Gastroesophageal sphincter (tissue), 4 donors: ENCODE data around the gene SLFNL1. TPM values are rescaled to one million over a fixed set of nuclear protein-coding genes. Genes with fewer than 3 reads are reported as not detected.

ENCODE experiments used
- ATAC-seq: fragments of 150-250 bp; one replicate; pipeline ENCODE4 v1.9.1; 2016; ENCODE audit warnings: mild to moderate bottlenecking, moderate library complexity
- H3K27ac ChIP-seq, 4 donors: fragments of 200-600 bp; sonication (generic) in 3 of 4; 1 replicate in 3 of 4; 2 replicates in 1 of 4; pipeline ENCODE4 v1.5.1; 2016 to 2019
- H3K27me3 ChIP-seq: fragments of 200-600 bp; sonication (generic); one replicate; pipeline ENCODE4 v1.5.1; 2019
- H3K36me3 ChIP-seq, 2 donors: fragments of 200-600 bp; sonication (generic); one replicate each; pipeline ENCODE4 v1.5.1; 2019; ENCODE audit warnings: control low read depth in 1 of 2
- H3K4me1 ChIP-seq, 3 donors: fragments of 200-600 bp; sonication (generic); 1 replicate in 2 of 3; 2 replicates in 1 of 3; pipeline ENCODE4 v1.5.1; 2016 to 2019; ENCODE audit warnings: control low read depth in 2 of 3
- H3K4me3 ChIP-seq, 2 donors: fragments of 200-600 bp; sonication (generic); one replicate each; pipeline ENCODE4 v1.5.1; 2019; ENCODE audit warnings: mild to moderate bottlenecking in 1 of 2, moderate library complexity in 1 of 2
- H3K9me3 ChIP-seq, 3 donors: fragments of 200-600 bp; sonication (generic); one replicate each; pipeline ENCODE4 v1.5.1; 2017 to 2019; ENCODE audit warnings: control low read depth in 2 of 3
- EP300 ChIP-seq: sonication (generic); formaldehyde crosslinking; IDR thresholded peaks from one replicate; pipeline ENCODE4 v1.6.1; 2017; ENCODE audit warnings: antibody characterized with exemption, mild to moderate bottlenecking
- POLR2A ChIP-seq, 2 donors: fragments of 450-650 bp; IDR thresholded peaks; one replicate each; pipeline ENCODE4 v1.6.1; 2017; ENCODE audit warnings: antibody characterized with exemption in 2 of 2, mild to moderate bottlenecking in 2 of 2, moderate library complexity in 1 of 2
- POLR2AphosphoS5 ChIP-seq: sonication (generic); formaldehyde crosslinking; IDR thresholded peaks from one replicate; pipeline ENCODE4 v1.6.1; 2017; ENCODE audit warnings: antibody characterized with exemption
- WGBS, 2 donors: methylation state at CpG; one replicate each; pipeline ENCODE4 v1.1.5; 2018; ENCODE audit warnings: low coverage in 1 of 2; 5-methylcytosine and 5-hydroxymethylcytosine counted together
- total RNA-seq, 4 donors: library from RNA; depleted of rRNA; stranded (reverse); fragments of >200 nt; gene quantifications; one replicate each; pipeline ENCODE4 v1.1.0, GENCODE V29; 2016
- TF ChIP-seq, protein P1 (sequence below), 4 experiments: fragments of 200-600 bp in 2 of 4; fragments of 450-650 bp in 2 of 4; sonication (generic) in 1 of 4; IDR thresholded peaks; one replicate each; pipeline ENCODE4 v1.5.1; 2017 to 2019; ENCODE audit warnings: antibody characterized with exemption in 4 of 4, mild to moderate bottlenecking in 2 of 4, moderate library complexity in 2 of 4

The SLFNL1 gene
- total RNA-seq = under 1 TPM; 0.35 to 0.81 (median 0.41) TPM

DNA sequence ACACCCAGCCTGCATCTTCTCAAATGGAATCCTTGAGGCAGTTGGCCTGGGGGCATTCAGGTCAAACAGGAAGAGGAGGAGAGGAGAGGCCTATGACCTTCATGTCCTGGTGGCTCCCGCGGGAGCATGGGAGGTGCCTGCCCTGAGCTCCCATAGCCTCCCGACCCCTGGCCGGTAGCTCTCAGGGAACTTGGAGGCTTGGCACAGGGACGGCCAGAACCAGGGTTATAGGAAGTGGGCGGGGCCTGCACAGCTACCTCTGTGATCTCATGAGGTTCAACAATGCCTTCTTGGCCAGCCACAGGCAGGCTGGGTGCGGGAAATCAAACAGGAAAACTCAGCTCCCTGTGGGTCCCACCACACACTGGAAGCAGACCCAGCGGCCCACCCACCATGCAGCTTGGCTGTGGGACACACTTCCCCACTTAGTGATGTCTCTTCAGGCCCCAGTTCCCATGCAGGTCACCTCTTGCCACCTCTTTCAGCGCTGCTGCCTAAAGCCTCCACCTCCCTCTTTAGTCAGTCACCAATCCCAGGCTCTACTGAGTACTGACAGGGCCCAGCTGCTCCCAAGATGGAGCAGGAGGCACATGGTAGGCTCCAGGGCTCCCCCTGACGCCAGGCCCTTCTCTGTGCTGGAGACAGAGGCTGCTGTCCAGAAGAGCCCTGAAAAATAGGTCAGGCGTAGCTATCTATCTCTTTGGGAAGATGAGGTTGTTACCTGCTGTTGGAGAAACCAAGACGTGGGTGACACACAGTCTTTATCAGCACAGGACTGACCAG lies at the start of gene SLFNL1:
SLFNL1 (minus strand) TSS at position 200 of the 783 bp plus-strand sequence. CDS start 1,065 bp downstream, outside the sequence.
- Histone ChIP-seq H3K4me3 (no peak within 1 kb of the TSS), H3K27me3 (no peaks in the 10 kb centered on the region), H3K4me1 (peaks cover 0 to 11% (median 0%) of the 10 kb centered on the region in 3 donors), H3K27ac (no peak within 1 kb of the TSS), H3K36me3 (peaks cover 0 to 51% of the 10 kb centered on the region in 2 donors), H3K9me3 (no peaks in the 10 kb centered on the region)
- 18 to 60% methylated on average over 1 to 3 of the region's 12 CpGs for WGBS, 2 donors
- ATAC-seq = no peak
- TF ChIP-seq POLR2AphosphoS5 = peak; percentile 1
- TF ChIP-seq, protein P1, sequence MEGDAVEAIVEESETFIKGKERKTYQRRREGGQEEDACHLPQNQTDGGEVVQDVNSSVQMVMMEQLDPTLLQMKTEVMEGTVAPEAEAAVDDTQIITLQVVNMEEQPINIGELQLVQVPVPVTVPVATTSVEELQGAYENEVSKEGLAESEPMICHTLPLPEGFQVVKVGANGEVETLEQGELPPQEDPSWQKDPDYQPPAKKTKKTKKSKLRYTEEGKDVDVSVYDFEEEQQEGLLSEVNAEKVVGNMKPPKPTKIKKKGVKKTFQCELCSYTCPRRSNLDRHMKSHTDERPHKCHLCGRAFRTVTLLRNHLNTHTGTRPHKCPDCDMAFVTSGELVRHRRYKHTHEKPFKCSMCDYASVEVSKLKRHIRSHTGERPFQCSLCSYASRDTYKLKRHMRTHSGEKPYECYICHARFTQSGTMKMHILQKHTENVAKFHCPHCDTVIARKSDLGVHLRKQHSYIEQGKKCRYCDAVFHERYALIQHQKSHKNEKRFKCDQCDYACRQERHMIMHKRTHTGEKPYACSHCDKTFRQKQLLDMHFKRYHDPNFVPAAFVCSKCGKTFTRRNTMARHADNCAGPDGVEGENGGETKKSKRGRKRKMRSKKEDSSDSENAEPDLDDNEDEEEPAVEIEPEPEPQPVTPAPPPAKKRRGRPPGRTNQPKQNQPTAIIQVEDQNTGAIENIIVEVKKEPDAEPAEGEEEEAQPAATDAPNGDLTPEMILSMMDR (IDR thresholded peaks at IDR 0.05) = no peak

DNA sequence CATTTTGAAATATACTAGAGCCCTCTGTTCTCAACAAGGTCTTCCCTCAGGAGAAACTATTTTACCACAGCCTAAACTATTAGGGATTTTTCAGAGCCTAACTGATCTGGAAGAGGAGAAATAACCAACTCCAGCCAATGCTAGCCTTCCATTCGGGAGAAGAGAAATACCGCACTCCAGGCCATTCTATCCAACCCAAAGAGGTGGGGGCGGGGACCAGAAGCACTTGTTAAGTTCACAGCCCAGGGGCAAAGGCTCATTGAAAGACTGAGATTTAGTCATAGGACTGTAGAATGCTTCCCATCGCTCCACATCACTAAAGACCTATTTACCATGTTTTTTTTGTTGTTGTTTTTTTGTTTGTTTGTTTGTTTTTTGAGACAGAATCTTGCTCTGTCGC lies 35.4 kb upstream of the SLFNL1 start:
- no peak for TF ChIP-seq POLR2AphosphoS5
- TF ChIP-seq POLR2A (IDR thresholded peaks at IDR 0.05) = no peak
- TF ChIP-seq, protein P1 (IDR thresholded peaks at IDR 0.05) = no peak
- no peak for TF ChIP-seq EP300
- H3K27ac ChIP-seq = no peak overlapping the region
- H3K4me3 ChIP-seq = no peak overlapping the region
- WGBS, 2 donors = 90 to 94% methylated on average over 5 of the region's 5 CpGs
- peaks cover 0 to 88% of the 10 kb centered on the region in 2 donors for H3K36me3 ChIP-seq
- H3K4me1 ChIP-seq = no peaks in the 10 kb centered on the region
- no peaks in the 10 kb centered on the region for H3K9me3 ChIP-seq
- H3K27me3 ChIP-seq = no peaks in the 10 kb centered on the region
- ATAC-seq = no peak

DNA sequence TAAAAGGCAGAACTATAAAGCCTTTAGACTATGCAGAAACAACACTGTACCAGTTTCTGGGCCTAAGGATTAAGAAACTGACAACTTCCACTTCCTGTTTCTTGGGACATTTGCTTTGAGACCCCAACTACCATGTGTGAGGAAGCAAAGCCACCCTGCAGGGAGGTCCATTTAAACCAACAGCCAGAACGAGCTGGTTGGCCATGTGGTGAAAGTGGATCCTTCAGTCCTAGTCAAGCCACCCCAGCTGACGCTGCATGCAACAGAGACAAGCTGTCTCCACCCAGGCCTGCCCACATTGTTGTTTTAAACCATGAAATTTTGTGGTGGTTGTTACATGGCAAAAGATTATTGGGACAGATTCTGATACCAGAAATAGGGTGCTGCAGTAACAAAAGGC lies 31.8 kb upstream of the SLFNL1 start:
- Histone ChIP-seq H3K4me1 (no peaks in the 10 kb centered on the region), H3K27ac (no peak overlapping the region), H3K9me3 (no peaks in the 10 kb centered on the region), H3K36me3 (peaks cover 0 to 87% of the 10 kb centered on the region in 2 donors), H3K27me3 (no peaks in the 10 kb centered on the region), H3K4me3 (no peak overlapping the region)
- ATAC-seq = no peak
- TF ChIP-seq POLR2A (IDR thresholded peaks at IDR 0.05) (no peak), EP300 (no peak), POLR2AphosphoS5 (no peak)
- TF ChIP-seq, protein P1 (IDR thresholded peaks at IDR 0.05) = no peak
- WGBS, 2 donors = 82% methylated on average over 2 of the region's 2 CpGs; no CpG with 5 or more reads in 1 of the 2 donors

GRCh38 chr1:41051022-41051421 lies 29.5 kb upstream of the SLFNL1 start:
- no peak overlapping the region for H3K27ac ChIP-seq
- no peaks in the 10 kb centered on the region for H3K27me3 ChIP-seq
- H3K4me1 ChIP-seq = peaks cover 0 to 9% (median 0%) of the 10 kb centered on the region in 3 donors
- peaks cover 0 to 91% of the 10 kb centered on the region in 2 donors for H3K36me3 ChIP-seq
- TF ChIP-seq POLR2A (IDR thresholded peaks at IDR 0.05) = no peak
- TF ChIP-seq, protein P1 (IDR thresholded peaks at IDR 0.05) = no peak
- TF ChIP-seq EP300 = no peak
- no peak for TF ChIP-seq POLR2AphosphoS5
- WGBS, 2 donors = 93 to 100% methylated on average over 1 of the region's 1 CpG
- ATAC-seq = no peak
- H3K4me3 ChIP-seq = no peak overlapping the region
- H3K9me3 ChIP-seq = no peaks in the 10 kb centered on the region

DNA sequence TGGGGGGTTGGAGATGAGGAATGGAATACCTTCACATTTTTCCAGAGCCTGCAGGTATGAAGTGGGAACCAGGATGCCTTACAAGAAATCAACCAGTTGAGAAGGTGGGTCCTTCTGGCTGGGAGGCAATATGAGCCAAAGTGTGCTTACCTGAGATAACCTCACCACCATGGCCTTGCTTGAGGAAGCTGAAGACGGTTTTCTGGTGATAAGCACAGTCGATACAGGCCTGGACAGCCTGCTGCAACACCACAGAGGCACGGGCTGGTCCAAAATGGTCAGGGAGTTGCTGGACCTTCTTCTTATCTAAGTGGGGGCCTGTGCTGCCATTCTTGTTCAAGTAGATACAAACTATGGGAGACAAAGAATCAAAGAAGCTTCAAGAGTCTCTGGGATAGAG lies 27.0 kb upstream of the SLFNL1 start:
- Histone ChIP-seq H3K27ac (no peak overlapping the region), H3K36me3 (peaks cover 0 to 90% of the 10 kb centered on the region in 2 donors), H3K4me3 (no peak overlapping the region), H3K27me3 (no peaks in the 10 kb centered on the region), H3K4me1 (peaks cover 0 to 26% (median 4%) of the 10 kb centered on the region in 3 donors), H3K9me3 (no peaks in the 10 kb centered on the region)
- no peak for ATAC-seq
- 100% methylated on average over 1 to 3 of the region's 3 CpGs for WGBS, 2 donors
- no peak for TF ChIP-seq EP300
- TF ChIP-seq POLR2AphosphoS5 = no peak
- TF ChIP-seq POLR2A (IDR thresholded peaks at IDR 0.05) = no peak
- TF ChIP-seq, protein P1 (IDR thresholded peaks at IDR 0.05) = no peak
